ENCODE results near the gene DNASE1L1.

DNASE1L1 gene

GRCh38 chrX:154365997-154366665, 42.9 kb downstream of the DNASE1L1 start:
- no peak for DNase-seq

- DNase-seq = no peak
These were observed 43.9 kb downstream of the DNASE1L1 start for GRCh38 chrX:154365052-154365600.

GRCh38 chrX:154363706-154364439, 45.2 kb downstream of the DNASE1L1 start:
- DNase-seq = no peak

- no peak for DNase-seq
These were observed 46.8 kb downstream of the DNASE1L1 start for GRCh38 chrX:154362085-154362742.

GRCh38 chrX:154360155-154360713, 48.8 kb downstream of the DNASE1L1 start:
- no peak for DNase-seq

GRCh38 chrX:154359362-154360154, 49.5 kb downstream of the DNASE1L1 start:
- DNase-seq = no peak

- DNase-seq = no peak
These were observed 50.2 kb downstream of the DNASE1L1 start for GRCh38 chrX:154358829-154359228.

- DNase-seq = no peak
These were observed 51.0 kb downstream of the DNASE1L1 start for GRCh38 chrX:154358011-154358410.

- no peak for DNase-seq
These were observed 51.8 kb downstream of the DNASE1L1 start for GRCh38 chrX:154357205-154357604.

- DNase-seq = no peak
These were observed 52.5 kb downstream of the DNASE1L1 start for GRCh38 chrX:154356596-154356995.

GRCh38 chrX:154355776-154356140, 53.3 kb downstream of the DNASE1L1 start:
- DNase-seq = no peak

- no peak for DNase-seq
These were observed 53.8 kb downstream of the DNASE1L1 start for GRCh38 chrX:154355094-154355775.

- no peak for DNase-seq
These were observed 54.5 kb downstream of the DNASE1L1 start for GRCh38 chrX:154354516-154354915.

GRCh38 chrX:154354013-154354412, 55.0 kb downstream of the DNASE1L1 start:
- DNase-seq = no peak

- no peak for DNase-seq
These were observed 55.7 kb downstream of the DNASE1L1 start for GRCh38 chrX:154353172-154353843.

- no peak for DNase-seq
These were observed 56.6 kb downstream of the DNASE1L1 start for GRCh38 chrX:154352466-154352865.

- no peak for DNase-seq
These were observed 57.0 kb downstream of the DNASE1L1 start for GRCh38 chrX:154352012-154352401.

Measured in activated gamma-delta T cell treated with Interleukin-2 at 50 U/mL for 16 hours (primary cell).